ENCODE data around the gene AMDHD2. TPM values are rescaled to one million over a fixed set of nuclear protein-coding genes. Genes with fewer than 3 reads are reported as not detected.

Gene AMDHD2
- total and polyA plus RNA-seq, 9 donors: 0.47 to 28.7 (median 25.6) TPM

- H3K4me3 ChIP-seq: no peak overlapping the region
- H3K27ac ChIP-seq: no peak overlapping the region
- H3K9me3 ChIP-seq: no peaks in the 10 kb centered on the region
- H3K27me3 ChIP-seq: no peaks in the 10 kb centered on the region
- DNase-seq: peak in 2 of 5 donors; percentile 19 to 28
- 77 to 80% (median 79%) methylated on average over 9 to 12 of the region's 12 CpGs for WGBS, 3 donors
- no peaks in the 10 kb centered on the region for H3K36me3 ChIP-seq
- TF ChIP-seq EP300 (IDR thresholded peaks at IDR 0.05) (no peak), CTCF (IDR thresholded peaks at IDR 0.05) (no peak), POLR2A (IDR thresholded peaks at IDR 0.05) (no peak)
- H3K4me1 ChIP-seq (ENCODE audit: insufficient read depth): peaks cover 2% of the 10 kb centered on the region
- intact Hi-C loops (cut with DNase I): no loop called here
Measured at GRCh38 chr16:2527071-2527783, 7.1 kb downstream of the AMDHD2 start.

DNA sequence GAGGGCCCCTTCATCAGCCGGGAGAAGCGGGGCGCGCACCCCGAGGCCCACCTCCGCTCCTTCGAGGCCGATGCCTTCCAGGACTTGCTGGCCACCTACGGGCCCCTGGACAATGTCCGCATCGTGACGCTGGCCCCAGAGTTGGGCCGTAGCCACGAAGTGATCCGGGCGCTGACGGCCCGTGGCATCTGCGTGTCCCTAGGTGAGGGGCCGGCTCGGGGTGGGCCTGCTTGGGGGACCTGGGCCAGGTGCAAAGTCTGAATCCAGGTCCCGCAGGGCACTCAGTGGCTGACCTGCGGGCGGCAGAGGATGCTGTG is 7.6 kb downstream of the AMDHD2 start:
- Histone ChIP-seq H3K9me3 (no peaks in the 10 kb centered on the region), H3K36me3 (no peaks in the 10 kb centered on the region), H3K4me1 (ENCODE audit: insufficient read depth) (peaks cover 2% of the 10 kb centered on the region), H3K27me3 (no peaks in the 10 kb centered on the region), H3K4me3 (no peak overlapping the region), H3K27ac (no peak overlapping the region)
- intact Hi-C loops (cut with DNase I): no loop called here
- DNase-seq: peak in 1 of 5 donors; percentile 37
- 94 to 95% (median 94%) methylated on average over 24 of the region's 24 CpGs for WGBS, 3 donors
- no peak for TF ChIP-seq EP300 (IDR thresholded peaks at IDR 0.05)
- TF ChIP-seq CTCF (IDR thresholded peaks at IDR 0.05): no peak
- TF ChIP-seq POLR2A (IDR thresholded peaks at IDR 0.05): no peak

GRCh38 chr16:2528161-2529060 is 8.2 kb downstream of the AMDHD2 start:
- Histone ChIP-seq H3K27ac (no peak overlapping the region), H3K9me3 (no peaks in the 10 kb centered on the region), H3K4me1 (ENCODE audit: insufficient read depth) (peaks cover 2% of the 10 kb centered on the region), H3K4me3 (no peak overlapping the region), H3K36me3 (no peaks in the 10 kb centered on the region), H3K27me3 (no peaks in the 10 kb centered on the region)
- peak in 1 of 5 donors; percentile 33 for DNase-seq
- 90 to 93% (median 90%) methylated on average over 23 to 36 of the region's 36 CpGs for WGBS, 3 donors
- intact Hi-C loops (cut with DNase I): no loop called here
- TF ChIP-seq CTCF (IDR thresholded peaks at IDR 0.05): no peak
- no peak for TF ChIP-seq EP300 (IDR thresholded peaks at IDR 0.05)
- TF ChIP-seq POLR2A (IDR thresholded peaks at IDR 0.05): no peak

DNA sequence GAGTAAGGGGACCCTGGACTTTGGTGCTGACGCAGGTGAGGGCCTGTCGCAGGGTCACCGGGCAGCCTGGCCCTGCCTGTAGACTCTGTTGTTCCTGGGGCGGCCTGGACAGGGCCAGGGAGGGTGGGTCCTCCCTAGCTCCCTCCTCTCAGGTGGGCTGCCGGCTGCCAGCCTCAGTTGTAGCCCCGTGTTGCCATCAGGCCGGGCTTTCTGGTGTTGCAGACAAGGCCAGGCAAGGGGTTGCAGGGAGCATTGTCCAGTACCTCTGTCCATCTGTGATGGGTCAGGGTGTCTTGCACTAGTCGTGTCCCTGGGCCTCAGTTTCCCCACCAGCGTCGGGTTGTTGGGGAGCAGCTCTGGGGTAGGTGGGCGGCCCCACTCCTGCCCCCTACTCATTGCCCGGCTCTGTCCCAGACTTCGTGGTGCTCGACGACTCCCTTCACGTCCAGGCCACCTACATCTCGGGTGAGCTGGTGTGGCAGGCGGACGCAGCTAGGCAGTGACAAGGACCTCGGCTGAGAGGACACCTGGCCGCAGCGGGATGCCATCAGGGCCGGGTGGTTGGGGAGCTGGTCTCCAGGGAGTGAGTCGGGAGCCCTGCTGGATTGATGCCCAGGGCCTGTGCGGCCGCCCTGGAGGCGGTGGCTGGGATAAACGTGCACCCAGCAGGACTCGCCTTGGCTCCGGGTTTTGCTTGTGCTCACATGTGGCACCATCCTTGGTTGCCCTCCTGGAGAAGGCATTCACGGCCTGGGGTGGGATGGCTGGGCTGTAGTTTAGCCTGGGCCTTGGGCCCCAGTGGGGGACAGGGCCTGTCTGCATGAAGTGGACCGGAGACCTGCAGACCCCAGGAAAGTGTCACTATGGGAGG is 9.1 kb downstream of the AMDHD2 start:
- intact Hi-C loops (cut with DNase I): no loop called here
- Histone ChIP-seq H3K9me3 (no peaks in the 10 kb centered on the region), H3K27me3 (no peaks in the 10 kb centered on the region), H3K36me3 (no peaks in the 10 kb centered on the region), H3K27ac (no peak overlapping the region), H3K4me1 (ENCODE audit: insufficient read depth) (peaks cover 2% of the 10 kb centered on the region), H3K4me3 (no peak overlapping the region)
- WGBS, 3 donors: 70 to 89% (median 86%) methylated on average over 10 to 32 of the region's 32 CpGs
- no peak for TF ChIP-seq POLR2A (IDR thresholded peaks at IDR 0.05)
- TF ChIP-seq CTCF (IDR thresholded peaks at IDR 0.05): no peak
- no peak for TF ChIP-seq EP300 (IDR thresholded peaks at IDR 0.05)
- peak in 3 of 5 donors; percentile 31 to 53 (median 44) for DNase-seq

All from ovary (tissue), 9 donors.